H1 (cell line): ENCODE data around the gene DDX23. TPM values are rescaled to one million over a fixed set of nuclear protein-coding genes. Genes with fewer than 3 reads are reported as not detected.

ENCODE experiments used
- CTCF ChIA-PET: fragments of 300-600 bp; sonication (Branson Sonifier 250); formaldehyde crosslinking; loops from one replicate; lab custom pipeline; 2021; ENCODE audit not compliant: partially characterized antibody; lab: Charles Lee
- POLR2A ChIA-PET: fragments of 300-600 bp; sonication (Branson Sonifier 250); formaldehyde crosslinking; loops from one replicate; lab custom pipeline; 2021; ENCODE audit warnings: inconsistent platforms; ENCODE audit not compliant: partially characterized antibody; lab: Charles Lee
- DNase-seq, 2 experiments: peaks; one replicate each; pipeline versions ENCODE4 v3.0.0 to v3.0.0-alpha.2; 2010 to 2022; ENCODE audit warnings: low spot score in 2 of 2, low read depth in 1 of 2, mixed read lengths in 1 of 2
- FAIRE-seq: peaks from 2 replicates; lab custom pipeline; 2011; peaks lifted over from hg19 to GRCh38; lab: Jason Lieb, UNC
- H2AFZ ChIP-seq: 2 replicates; pipeline ENCODE4 v1.8.1; 2012; ENCODE audit warnings: low read length, inconsistent platforms
- H2AK5ac ChIP-seq: 2 replicates; pipeline ENCODE4 v1.6.1; 2013; ENCODE audit warnings: low read depth, low read length
- H2BK120ac ChIP-seq: replicated peaks from 2 replicates; pipeline ENCODE3; 2013; ENCODE audit warnings: low read depth, low read length, inconsistent platforms
- H2BK12ac ChIP-seq: 2 replicates; pipeline ENCODE4 v1.6.1; 2013; ENCODE audit warnings: low read depth, low read length
- H2BK15ac ChIP-seq: 2 replicates; pipeline ENCODE4 v1.6.1; 2013; ENCODE audit warnings: low read length
- H2BK20ac ChIP-seq: 2 replicates; pipeline ENCODE4 v1.6.1; 2013; ENCODE audit warnings: low read length
- H2BK5ac ChIP-seq: 2 replicates; pipeline ENCODE4 v1.6.1; 2013; ENCODE audit warnings: low read depth, low read length
- H3K14ac ChIP-seq: 2 replicates; pipeline ENCODE4 v1.6.1; 2013; ENCODE audit warnings: inconsistent platforms; ENCODE audit not compliant: insufficient read length
- H3K18ac ChIP-seq: 2 replicates; pipeline ENCODE4 v1.6.1; 2013; ENCODE audit warnings: low read length; ENCODE audit errors: extremely low read depth
- H3K23ac ChIP-seq: 2 replicates; pipeline ENCODE4 v1.6.1; 2013; ENCODE audit warnings: inconsistent platforms; ENCODE audit not compliant: insufficient read length
- H3K23me2 ChIP-seq: 2 replicates; pipeline ENCODE4 v1.6.1; 2013; ENCODE audit warnings: low read depth, low read length
- H3K27ac ChIP-seq: 2 replicates; pipeline ENCODE4 v1.6.1; 2011; ENCODE audit warnings: low read depth, low read length, inconsistent platforms
- H3K27me3 ChIP-seq, 4 experiments: replicated peaks in 1 of 4; 1 replicate in 1 of 4; 2 replicates in 3 of 4; pipeline versions ENCODE4 v1.6.1 to v1.8.1; 2011 to 2013; ENCODE audit warnings: low read length in 3 of 4, mild to moderate bottlenecking in 3 of 4, inconsistent platforms in 2 of 4, mixed read lengths in 2 of 4, moderate library complexity in 1 of 4; ENCODE audit not compliant: control insufficient read depth in 3 of 4, insufficient read depth in 3 of 4; ENCODE audit errors: extremely low read depth in 1 of 4
- H3K36me3 ChIP-seq, 4 experiments: 2 replicates each; pipeline versions ENCODE4 v1.6.1 to v1.8.1; 2011 to 2013; ENCODE audit warnings: mild to moderate bottlenecking in 4 of 4, low read length in 3 of 4, moderate library complexity in 2 of 4, control low read depth in 1 of 4, inconsistent platforms in 1 of 4; ENCODE audit not compliant: insufficient read depth in 4 of 4, control insufficient read depth in 2 of 4
- H3K4ac ChIP-seq: replicated peaks from 2 replicates; pipeline ENCODE3; 2013; ENCODE audit warnings: low read length, low read depth, mixed read lengths, inconsistent platforms; ENCODE audit not compliant: insufficient read length
- H3K4me1 ChIP-seq, 4 experiments: replicated peaks in 1 of 4; 1 replicate in 1 of 4; 2 replicates in 3 of 4; pipeline versions ENCODE4 v1.6.1 to v1.8.1; 2011 to 2013; ENCODE audit warnings: low read length in 3 of 4, inconsistent platforms in 2 of 4, mixed read lengths in 1 of 4; ENCODE audit not compliant: insufficient read depth in 4 of 4, control insufficient read depth in 3 of 4
- H3K4me2 ChIP-seq, 2 experiments: 2 replicates each; pipeline versions ENCODE4 v1.6.1 to v1.8.1; 2011 to 2013; ENCODE audit warnings: low read depth in 2 of 2, low read length in 2 of 2, control low read depth in 1 of 2, inconsistent platforms in 1 of 2, mild to moderate bottlenecking in 1 of 2; ENCODE audit not compliant: insufficient read depth in 1 of 2
- H3K4me3 ChIP-seq, 4 experiments: fragments of 200-600, 300-600 bp in 1 of 4; sonication (generic), shearing (Covaris generic), sonication (Bioruptor Twin) in 1 of 4; 2 replicates each; pipeline versions ENCODE4 v1.5.1 to v1.8.1; 2011 to 2016; ENCODE audit warnings: low read length in 4 of 4, low read depth in 3 of 4, control low read depth in 2 of 4, inconsistent platforms in 2 of 4, mild to moderate bottlenecking in 2 of 4, mixed read lengths in 1 of 4, moderate library complexity in 1 of 4; ENCODE audit not compliant: insufficient read depth in 2 of 4; ENCODE audit errors: extremely low read depth in 1 of 4
- H3K56ac ChIP-seq: replicated peaks from 2 replicates; pipeline ENCODE3; 2013; ENCODE audit warnings: low read depth, mild to moderate bottlenecking, mixed read lengths, low read length, inconsistent platforms; ENCODE audit not compliant: insufficient read length
- H3K79me1 ChIP-seq: 2 replicates; pipeline ENCODE4 v1.6.1; 2013; ENCODE audit warnings: low read depth, low read length, control low read depth
- H3K79me2 ChIP-seq, 2 experiments: 2 replicates each; pipeline versions ENCODE4 v1.6.1 to v1.8.1; 2012 to 2013; ENCODE audit warnings: low read length in 2 of 2, mild to moderate bottlenecking in 2 of 2, inconsistent platforms in 1 of 2; ENCODE audit not compliant: insufficient read depth in 2 of 2, control insufficient read depth in 1 of 2
- H3K9ac ChIP-seq, 4 experiments: replicated peaks in 1 of 4; 1 replicate in 1 of 4; 2 replicates in 3 of 4; pipeline versions ENCODE4 v1.6.1 to v1.8.1; 2011 to 2013; ENCODE audit warnings: low read depth in 3 of 4, low read length in 3 of 4, control low read depth in 2 of 4, mild to moderate bottlenecking in 2 of 4, moderate library complexity in 2 of 4, inconsistent platforms in 1 of 4; ENCODE audit errors: extremely low read depth in 1 of 4
- H3K9me3 ChIP-seq, 2 experiments: 2 replicates each; pipeline versions ENCODE4 v1.6.1 to v1.8.1; 2012 to 2013; ENCODE audit warnings: mild to moderate bottlenecking in 2 of 2, moderate library complexity in 2 of 2, control low read depth in 1 of 2, inconsistent platforms in 1 of 2, low read depth in 1 of 2, low read length in 1 of 2, mixed read lengths in 1 of 2; ENCODE audit not compliant: insufficient read depth in 2 of 2
- H4K20me1 ChIP-seq, 2 experiments: replicated peaks in 1 of 2; 2 replicates each; pipeline versions ENCODE3 to v1.8.1; 2011 to 2013; ENCODE audit warnings: inconsistent platforms in 2 of 2, low read length in 2 of 2, mild to moderate bottlenecking in 1 of 2; ENCODE audit not compliant: insufficient read depth in 2 of 2, control insufficient read depth in 1 of 2
- H4K5ac ChIP-seq: 2 replicates; pipeline ENCODE4 v1.6.1; 2013; ENCODE audit warnings: low read length, low read depth, mixed read lengths, inconsistent platforms; ENCODE audit not compliant: insufficient read length
- H4K8ac ChIP-seq: 2 replicates; pipeline ENCODE4 v1.8.0; 2013; ENCODE audit warnings: mild to moderate bottlenecking, moderate library complexity, low read length, inconsistent platforms; ENCODE audit not compliant: insufficient read depth; ENCODE audit errors: extremely low read depth
- H4K91ac ChIP-seq: replicated peaks from 2 replicates; pipeline ENCODE3; 2013; ENCODE audit warnings: low read length, mixed read lengths, inconsistent platforms; ENCODE audit not compliant: insufficient read length
- ATF2 ChIP-seq: IDR thresholded peaks from 2 replicates; pipeline ENCODE4 v1.6.1; 2012; ENCODE audit warnings: low read length, inconsistent platforms
- ATF3 ChIP-seq: IDR thresholded peaks from 2 replicates; pipeline ENCODE4 v1.6.1; 2011; ENCODE audit warnings: low read depth, mild to moderate bottlenecking, low read length; ENCODE audit not compliant: insufficient read depth
- CHD1 ChIP-seq: IDR thresholded peaks from 2 replicates; pipeline ENCODE4 v1.6.1; 2012; ENCODE audit warnings: low read depth, low read length, improper control_type of control experiment
- CHD2 ChIP-seq: IDR thresholded peaks from 2 replicates; pipeline ENCODE4 v1.6.1; 2012; ENCODE audit warnings: low read length, improper control_type of control experiment
- GTF2F1 ChIP-seq: IDR thresholded peaks from 2 replicates; pipeline ENCODE4 v1.6.1; 2012; ENCODE audit warnings: low read depth, low read length, improper control_type of control experiment, borderline replicate concordance
- MAFK ChIP-seq: IDR thresholded peaks from 2 replicates; pipeline ENCODE4 v1.6.1; 2012; ENCODE audit warnings: low read depth, mild to moderate bottlenecking, improper control_type of control experiment, low read length
- RAD21 ChIP-seq, 2 experiments: IDR thresholded peaks in 1 of 2; conservative IDR thresholded peaks in 1 of 2; 2 replicates each; pipeline ENCODE4 v1.6.1; 2011; ENCODE audit warnings: low read depth in 2 of 2, low read length in 2 of 2, improper control_type of control experiment in 1 of 2, inconsistent platforms in 1 of 2, mild to moderate bottlenecking in 1 of 2, moderate library complexity in 1 of 2
- SUZ12 ChIP-seq: fragments of 200-600 bp; sonication (generic); IDR thresholded peaks from 2 replicates; pipeline ENCODE4 v1.6.1; 2012; ENCODE audit warnings: mild to moderate bottlenecking, inconsistent platforms, low read length, moderate library complexity, mixed read lengths
- ZNF274 ChIP-seq: IDR thresholded peaks from 2 replicates; pipeline ENCODE4 v1.7.0; 2012; ENCODE audit warnings: low read length, borderline replicate concordance; ENCODE audit errors: extremely low read depth
- WGBS, 2 experiments: shearing (Covaris generic) in 1 of 2; methylation state at CpG; one replicate each; pipeline versions ENCODE4 v1.1.6 to v1.1.7; 2013 to 2015; ENCODE audit warnings: low lambda C conversion rate in 2 of 2, mixed read lengths in 2 of 2, inconsistent platforms in 1 of 2, low coverage in 1 of 2, missing lambda C conversion rate in 1 of 2; ENCODE audit not compliant: insufficient replicate concordance in 2 of 2, insufficient coverage in 1 of 2, insufficient read length in 1 of 2; ENCODE audit errors: extremely low coverage in 1 of 2, missing lambda C conversion rate in 1 of 2; 5-methylcytosine and 5-hydroxymethylcytosine counted together
- polyA plus RNA-seq, 7 experiments: library from polyadenylated mRNA; depleted of rRNA in 3 of 7; stranded (reverse) in 5 of 7; unstranded in 2 of 7; fragments of >200 nt in 5 of 7; fragments of 200-250 nt in 2 of 7; gene quantifications; 1 replicate in 5 of 7; 2 replicates in 1 of 7; 4 replicates in 1 of 7; pipeline versions ENCODE4 v1.2.1 to v1.2.3, GENCODE V29; 2011 to 2013; ENCODE audit warnings: missing spikeins in 2 of 7, mixed read lengths in 2 of 7
- total RNA-seq: library from RNA; stranded (reverse); fragmentation: NEBNext Ultra II Directional; extraction: Animal tissue kit (Norgen Biotek cat#: 25700); gene quantifications from 2 replicates; pipeline ENCODE4 v1.2.1, GENCODE V29; 2021

DDX23 gene
- total and polyA plus RNA-seq, 2 of the 8 experiments (the other 6 are each of a cell fraction or from before 2014, with no cell fraction given), result 43.5 to 107 TPM

- H2BK15ac ChIP-seq, result no peak overlapping the region
- H3K36me3 ChIP-seq, result no peaks in the 10 kb centered on the region
- no peak overlapping the region for H3K56ac ChIP-seq
- no peak overlapping the region for H4K91ac ChIP-seq
- H3K4me3 ChIP-seq, result no peak overlapping the region
- H3K9ac ChIP-seq, result no peak overlapping the region; a peak in 1 of 7 replicates
- no peak for DNase-seq
- no peaks in the 10 kb centered on the region for H3K79me2 ChIP-seq
- H2BK12ac ChIP-seq, result 0 out of 2 replicates have a peak overlapping the region, but pooled peaks have one; percentile 23
- H4K5ac ChIP-seq, result no peak overlapping the region
- peaks cover 0 to 15% (median 10%) of the 10 kb centered on the region in 4 experiments; a peak in 6 of 7 replicates for H3K4me1 ChIP-seq
- CTCF ChIA-PET, result interaction anchor here (0.6 to 12.1 kb wide), 12 partner anchors 10 to 476 kb away, joined by 3 to 121 read pairs (median 4); partner anchors contain the start of genes DDX23 and WNT1
- peaks cover 10 to 37% (median 28%) of the 10 kb centered on the region in 4 experiments for H3K27me3 ChIP-seq
- H4K8ac ChIP-seq, result no peak overlapping the region
- H3K23ac ChIP-seq, result no peak overlapping the region
- H3K23me2 ChIP-seq, result peaks cover 21% of the 10 kb centered on the region; the same call in 1 of the 2 replicates
- no peak overlapping the region for H2BK20ac ChIP-seq
- H2AFZ ChIP-seq, result no peak overlapping the region
- no peak overlapping the region for H3K27ac ChIP-seq
- no peaks in the 10 kb centered on the region for H3K9me3 ChIP-seq
- H4K20me1 ChIP-seq, result peaks cover 0 to 3% of the 10 kb centered on the region in 2 experiments
- H3K4me2 ChIP-seq, result peak overlapping the region in 1 of 2 experiments; percentile 96; a peak in 2 of 4 replicates
- H3K18ac ChIP-seq, result peak overlapping the region; percentile 60; the same call in 1 of the 2 replicates
- POLR2A ChIA-PET, result interaction anchor here (0.6 to 5.5 kb wide), 8 partner anchors 10 to 157 kb away, joined by 3 to 23 read pairs (median 4); partner anchors contain the start of genes ADCY6, CCNT1 and DDX23
- H2BK120ac ChIP-seq, result no peak overlapping the region
- FAIRE-seq, result no peak
- no peak overlapping the region for H3K14ac ChIP-seq
- no peak overlapping the region for H3K4ac ChIP-seq
- WGBS, 2 experiments, result 55% methylated on average over 2 of the region's 2 CpGs; no CpG with 5 or more reads in 1 of the 2 experiments
- H2AK5ac ChIP-seq, result 0 out of 2 replicates have a peak overlapping the region, but pooled peaks have one; percentile 34
- no peak overlapping the region for H2BK5ac ChIP-seq
- H3K79me1 ChIP-seq, result no peaks in the 10 kb centered on the region
- TF ChIP-seq CHD1 (no peak), ATF3 (no peak), CHD2 (no peak), MAFK (no peak), RAD21 (IDR thresholded peaks at IDR 0.05 in 1 of 2, conservative IDR thresholded peaks at IDR 0.05 in 1 of 2; ENCODE audit: low read depth in 2 of 2, low read length in 2 of 2) (no peak), ZNF274 (no peak), SUZ12 (no peak), ATF2 (no peak), GTF2F1 (no peak)
Measured at GRCh38 chr12:48812389-48812788, 39.6 kb downstream of the DDX23 start.
